Thyroid gland (tissue), 4 donors: ENCODE data around the gene EHBP1L1.

ENCODE experiments used
- CTCF ChIP-seq, 6 experiments: fragments of 200-600 bp in 3 of 6; fragments of 450-650 bp in 3 of 6; sonication (generic) in 3 of 6; IDR thresholded peaks; one replicate each; pipeline ENCODE4 v1.5.1; 2016 to 2019; ENCODE audit warnings: antibody characterized with exemption in 6 of 6, mild to moderate bottlenecking in 2 of 6, inconsistent platforms in 1 of 6, moderate library complexity in 1 of 6
- POLR2A ChIP-seq, 2 donors: fragments of 450-650 bp; IDR thresholded peaks; one replicate each; pipeline ENCODE4 v1.6.1; 2017; ENCODE audit warnings: antibody characterized with exemption in 2 of 2, mild to moderate bottlenecking in 2 of 2, moderate library complexity in 1 of 2

GRCh38 chr11:65554057-65554818 lies 21.6 kb upstream of the EHBP1L1 start:
- TF ChIP-seq CTCF (IDR thresholded peaks at IDR 0.05) (no peak), POLR2A (IDR thresholded peaks at IDR 0.05) (no peak)
